ENCODE results near the gene SLC26A4. TPM values are rescaled to one million over a fixed set of nuclear protein-coding genes. Genes with fewer than 3 reads are reported as not detected.

SLC26A4 gene
- total RNA-seq, 1 experiment from 2014 or later: 0.22 TPM

- CTCF ChIA-PET: no interaction called here
- no peak overlapping the region for H3K4me3 Mint-ChIP-seq
- H3K4me1 Mint-ChIP-seq: no peaks in the 10 kb centered on the region
- POLR2A ChIA-PET: no interaction called here
- no peaks in the 10 kb centered on the region for H3K27me3 Mint-ChIP-seq (ENCODE audit: low read depth)
- H3K27ac Mint-ChIP-seq: no peak overlapping the region
- ATAC-seq (no peak), DNase-seq (ENCODE audit: low spot score) (no peak)
- no peaks in the 10 kb centered on the region for H3K9me3 Mint-ChIP-seq
- TF ChIP-seq KAT7 (CRISPR knock-in tag; IDR thresholded peaks at IDR 0.05; ENCODE audit: borderline replicate concordance) (no peak), ZNF232 (CRISPR knock-in tag; IDR thresholded peaks at IDR 0.05) (no peak), TCF7 (CRISPR knock-in tag; IDR thresholded peaks at IDR 0.05; ENCODE audit: low read depth) (no peak), NR2C2 (CRISPR knock-in tag; IDR thresholded peaks at IDR 0.05) (no peak), PRRX2 (CRISPR knock-in tag; IDR thresholded peaks at IDR 0.05) (no peak), ZMAT4 (CRISPR knock-in tag; IDR thresholded peaks at IDR 0.05) (no peak), EMX1 (CRISPR knock-in tag; IDR thresholded peaks at IDR 0.05) (no peak), ELF4 (CRISPR knock-in tag; IDR thresholded peaks at IDR 0.05; ENCODE audit: low read depth) (no peak), E2F5 (CRISPR knock-in tag; IDR thresholded peaks at IDR 0.05) (no peak)
- H3K36me3 Mint-ChIP-seq: no peaks in the 10 kb centered on the region
Observed at GRCh38 chr7:107614425-107614824, 46.2 kb upstream of the SLC26A4 start.

GRCh38 chr7:107615910-107616680, 44.5 kb upstream of the SLC26A4 start:
- no peak overlapping the region for H3K27ac Mint-ChIP-seq
- H3K4me1 Mint-ChIP-seq: no peaks in the 10 kb centered on the region
- no peaks in the 10 kb centered on the region for H3K9me3 Mint-ChIP-seq
- no peak for DNase-seq (ENCODE audit: low spot score)
- no peak overlapping the region for H3K4me3 Mint-ChIP-seq
- ChIA-PET CTCF (interaction anchor here (1.6 kb wide), 1 partner anchor 45 kb away, joined by 3 read pairs; no protein-coding TSS in a partner anchor), POLR2A (no interaction called here)
- no peaks in the 10 kb centered on the region for H3K36me3 Mint-ChIP-seq
- no peak for ATAC-seq
- no peaks in the 10 kb centered on the region for H3K27me3 Mint-ChIP-seq (ENCODE audit: low read depth)
- TF ChIP-seq USF1 (CRISPR knock-in tag; IDR thresholded peaks at IDR 0.05) (no peak), CREB1 (CRISPR knock-in tag; IDR thresholded peaks at IDR 0.05) (no peak), ZNF425 (CRISPR knock-in tag; conservative IDR thresholded peaks at IDR 0.05) (no peak), ZNF396 (CRISPR knock-in tag; IDR thresholded peaks at IDR 0.05; ENCODE audit: borderline replicate concordance) (no peak), FOXP4 (CRISPR knock-in tag; IDR thresholded peaks at IDR 0.05) (no peak), ZNF416 (CRISPR knock-in tag; IDR thresholded peaks at IDR 0.05) (no peak), TCF7 (CRISPR knock-in tag; IDR thresholded peaks at IDR 0.05; ENCODE audit: low read depth) (no peak), MYBL2 (CRISPR knock-in tag; IDR thresholded peaks at IDR 0.05) (no peak), ESRRA (CRISPR knock-in tag; IDR thresholded peaks at IDR 0.05; ENCODE audit: borderline replicate concordance) (no peak), E2F5 (CRISPR knock-in tag; IDR thresholded peaks at IDR 0.05) (no peak), ZNF423 (CRISPR knock-in tag; IDR thresholded peaks at IDR 0.05) (no peak), MLX (CRISPR knock-in tag; IDR thresholded peaks at IDR 0.05) (no peak), CBFB (CRISPR knock-in tag; IDR thresholded peaks at IDR 0.05; ENCODE audit: low read depth) (no peak), CDX4 (CRISPR knock-in tag; IDR thresholded peaks at IDR 0.05; ENCODE audit: borderline replicate concordance) (no peak)

All from WTC11 (cell line).